HG02884 (cell line): Measurements from ENCODE around the gene ETV1.
A peak's percentile ranks its signal among the peaks of the same experiment; 100 is the strongest.

ENCODE experiments used
- ATAC-seq: cut with Tn5 transposase; IDR thresholded peaks from one replicate; pipeline ENCODE4 v1.9.1; 2021; ENCODE audit warnings: mild to moderate bottlenecking, moderate library complexity; ENCODE audit not compliant: unreplicated experiment

Gene ETV1

DNA sequence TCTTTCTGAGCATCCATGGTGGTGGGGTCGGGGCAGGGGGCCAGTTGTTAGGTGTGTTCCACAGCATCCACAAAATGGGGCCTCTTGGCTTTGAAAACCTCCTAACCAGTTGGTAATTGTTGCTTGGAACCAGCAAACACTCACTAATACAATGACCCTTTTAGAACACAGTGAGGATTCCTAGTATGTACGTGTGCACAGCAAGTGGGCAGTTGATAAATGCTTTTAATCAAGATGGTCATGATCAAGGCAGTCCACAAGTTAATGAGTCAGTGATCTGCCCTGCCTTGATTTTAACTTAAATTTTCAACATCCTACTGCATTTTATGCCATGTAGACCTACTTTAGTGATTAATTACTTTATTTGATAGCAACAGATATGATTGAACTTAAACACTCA, 103.1 kb downstream of the ETV1 start:
- no peak for ATAC-seq

DNA sequence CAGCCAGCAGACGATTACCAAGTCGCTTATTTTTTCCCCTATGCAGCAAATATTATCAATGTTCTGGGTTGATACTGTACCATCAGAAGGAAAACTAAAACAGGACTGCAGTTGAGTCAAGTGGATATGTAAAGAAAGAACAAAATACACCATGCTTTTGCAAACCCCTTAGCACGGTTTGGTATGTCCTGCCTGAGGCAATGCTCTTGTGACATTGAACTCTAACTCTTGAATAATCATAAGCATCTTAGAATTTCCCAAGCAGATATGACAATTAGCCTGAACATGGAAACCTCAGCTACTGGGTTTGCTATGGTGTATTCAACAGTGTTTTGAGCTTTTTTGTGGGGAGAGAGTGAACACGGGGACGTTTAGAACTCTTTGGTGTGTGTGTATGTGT, 107.4 kb downstream of the ETV1 start:
- no peak for ATAC-seq

DNA sequence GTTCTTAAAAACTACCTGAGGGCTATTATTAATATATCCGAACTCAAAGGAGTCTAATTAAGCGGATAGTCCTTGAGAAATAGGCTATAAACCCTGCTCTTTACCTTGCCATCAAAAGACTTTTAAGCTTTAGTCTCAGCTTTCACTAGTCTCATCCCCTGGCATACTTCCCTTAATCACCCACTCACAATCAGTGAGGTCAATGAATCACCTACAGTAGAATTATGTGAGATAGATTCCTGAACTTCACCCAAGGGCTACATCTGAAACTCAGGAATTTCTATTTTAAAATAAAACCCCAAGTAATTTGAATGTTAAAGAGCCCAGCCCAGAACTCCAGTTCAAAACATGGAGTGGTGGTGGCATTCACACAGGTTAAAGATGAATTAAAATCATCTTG, 108.7 kb downstream of the ETV1 start:
- no peak for ATAC-seq

DNA sequence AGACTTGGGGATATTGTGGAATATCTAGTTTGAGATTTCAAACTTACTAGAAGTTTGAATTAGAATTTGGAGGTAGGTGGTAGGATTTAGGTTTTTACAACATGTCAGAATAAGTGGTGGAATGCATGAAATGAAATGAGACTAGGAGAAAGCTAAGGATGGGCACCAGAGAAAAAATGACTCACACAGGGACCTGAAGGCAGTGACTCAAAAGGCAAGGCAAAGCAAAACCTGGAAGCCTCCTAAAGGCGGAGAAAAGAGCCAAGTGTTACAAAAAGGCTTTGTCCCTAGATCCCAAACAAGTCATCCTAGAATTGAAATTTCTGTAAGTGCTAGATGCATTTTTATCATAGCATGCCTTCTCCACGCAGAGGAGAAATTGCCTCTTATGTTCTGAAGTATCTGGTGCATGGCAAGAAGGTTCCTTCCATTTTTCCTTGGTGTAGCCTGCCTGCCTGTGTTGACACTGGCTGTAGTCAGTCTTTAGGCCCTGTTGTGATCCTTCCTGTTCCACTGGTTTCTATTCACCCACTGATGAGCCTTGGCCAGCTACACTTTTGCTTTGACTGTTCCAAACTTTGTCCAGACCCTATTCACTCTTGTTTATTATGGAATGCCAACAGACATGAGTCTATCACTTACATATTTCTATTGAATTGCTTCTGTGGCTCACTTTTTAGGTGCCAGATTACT, 109.3 kb downstream of the ETV1 start:
- no peak for ATAC-seq

DNA sequence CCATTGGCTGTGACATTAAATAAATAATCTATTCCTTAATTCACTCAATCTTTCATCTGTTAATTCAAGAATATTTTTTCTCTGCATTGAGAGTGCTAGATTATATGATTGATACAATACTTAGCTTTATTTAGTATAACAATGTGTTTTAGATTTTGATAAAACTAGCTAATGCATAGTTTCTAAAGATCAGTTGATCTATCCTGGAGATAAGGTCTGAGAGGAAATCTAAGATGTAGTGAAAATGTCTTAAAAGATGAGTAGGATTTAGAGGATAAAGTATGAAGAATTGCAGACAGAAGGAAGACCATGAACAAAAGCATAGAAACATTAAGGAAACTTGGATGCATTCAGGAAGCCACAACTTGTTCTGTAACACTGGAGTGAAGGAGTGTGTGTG, 110.3 kb downstream of the ETV1 start:
- ATAC-seq, result no peak

DNA sequence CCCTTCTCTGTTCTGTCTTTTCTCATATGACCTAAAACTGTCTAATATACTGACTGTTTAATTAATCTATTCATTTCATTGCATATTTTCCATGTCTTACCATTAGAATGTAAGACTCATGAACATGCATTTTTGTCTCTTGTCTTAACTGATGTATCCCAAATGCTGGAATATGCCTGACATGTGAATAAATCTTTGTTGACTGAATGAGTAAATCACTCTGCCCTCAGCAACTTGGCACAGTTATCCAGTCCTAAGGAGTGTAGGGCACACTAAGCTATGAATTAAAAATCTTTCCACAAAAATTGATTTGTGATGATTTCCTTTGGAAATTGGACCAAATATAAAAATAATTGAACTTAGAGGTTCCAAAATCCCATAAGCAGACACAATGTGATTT, 111.3 kb downstream of the ETV1 start:
- no peak for ATAC-seq

DNA sequence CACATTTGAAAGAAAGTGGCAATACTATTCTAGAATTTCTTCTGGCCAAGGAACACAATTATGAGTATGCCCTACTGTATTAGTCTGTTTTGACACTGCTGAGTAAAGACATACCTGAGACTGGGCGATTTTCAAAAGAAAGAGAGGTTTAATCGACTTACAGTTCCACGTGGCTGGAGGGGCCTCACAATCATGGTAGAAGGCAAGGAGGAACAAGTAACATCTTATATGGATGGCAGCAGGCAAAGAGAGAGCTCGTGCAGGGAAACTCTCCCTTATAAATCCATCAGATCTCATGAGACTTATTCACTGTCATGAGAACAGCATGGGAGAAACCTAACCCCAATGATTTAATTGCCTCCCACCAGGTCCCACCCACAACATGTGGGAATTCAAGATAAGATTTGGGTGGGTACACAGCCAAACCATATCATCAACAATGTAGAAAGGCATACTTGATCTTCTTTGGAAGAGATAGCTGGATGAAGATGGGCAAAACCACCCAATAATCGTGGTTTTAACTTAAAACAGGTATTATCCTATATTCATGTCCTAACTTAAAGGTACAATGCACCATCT, 113.9 kb downstream of the ETV1 start:
- ATAC-seq, result no peak

DNA sequence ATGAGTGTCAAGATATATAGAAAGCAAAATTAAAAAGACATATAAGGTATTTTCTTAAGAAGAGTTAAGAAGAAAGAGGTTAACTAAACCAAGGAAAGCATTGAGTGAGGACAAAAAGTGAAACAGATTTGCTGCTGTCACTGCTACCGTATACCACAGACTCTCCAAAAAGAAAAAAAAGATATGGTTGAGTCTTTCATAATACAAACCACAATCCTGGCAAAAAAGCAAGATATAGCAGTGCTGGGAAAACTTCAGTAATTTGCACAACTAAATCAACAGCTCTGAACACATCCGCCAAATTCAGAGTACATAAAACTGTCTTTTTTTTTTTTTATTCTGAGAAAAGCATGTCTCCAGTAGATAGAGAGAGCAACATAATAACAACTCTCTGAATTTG, 114.7 kb downstream of the ETV1 start:
- ATAC-seq, result no peak

DNA sequence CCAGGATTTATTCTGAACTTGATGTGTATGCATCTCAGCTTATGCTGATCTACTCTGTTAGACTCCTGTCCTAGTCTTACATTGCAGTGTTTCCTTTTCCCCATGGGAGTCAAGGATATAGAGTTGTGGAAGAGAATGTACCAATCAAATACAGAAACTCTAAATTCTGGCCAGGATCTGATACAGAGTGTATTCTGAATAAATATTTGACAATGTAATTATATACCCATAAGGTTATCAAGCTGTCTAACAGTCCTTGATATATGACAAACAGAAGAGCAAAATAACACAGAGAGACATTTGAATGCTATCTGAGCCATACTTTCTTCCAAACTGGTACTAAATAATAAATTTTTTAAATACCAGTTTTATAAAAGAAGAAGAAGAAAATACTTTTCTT, 116.8 kb downstream of the ETV1 start:
- ATAC-seq, result no peak

DNA sequence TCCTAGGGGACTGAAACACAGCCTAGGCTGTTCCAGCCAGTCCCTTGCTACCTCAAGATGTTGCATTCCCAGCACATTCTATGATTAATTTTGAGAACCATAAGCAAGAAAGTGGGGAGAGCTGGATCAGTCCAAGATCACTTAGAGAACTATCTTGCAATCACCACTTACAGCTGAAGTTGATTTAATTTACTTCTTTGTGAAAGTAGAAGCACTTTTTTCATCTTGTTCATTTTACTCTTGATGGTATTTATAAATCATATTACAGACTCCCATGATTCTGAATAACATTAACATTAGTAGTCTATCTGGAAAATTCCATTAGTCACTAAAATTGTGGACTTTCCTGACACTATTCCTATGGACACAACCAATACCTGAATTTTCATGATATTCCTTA, 118.5 kb downstream of the ETV1 start:
- ATAC-seq, result no peak

DNA sequence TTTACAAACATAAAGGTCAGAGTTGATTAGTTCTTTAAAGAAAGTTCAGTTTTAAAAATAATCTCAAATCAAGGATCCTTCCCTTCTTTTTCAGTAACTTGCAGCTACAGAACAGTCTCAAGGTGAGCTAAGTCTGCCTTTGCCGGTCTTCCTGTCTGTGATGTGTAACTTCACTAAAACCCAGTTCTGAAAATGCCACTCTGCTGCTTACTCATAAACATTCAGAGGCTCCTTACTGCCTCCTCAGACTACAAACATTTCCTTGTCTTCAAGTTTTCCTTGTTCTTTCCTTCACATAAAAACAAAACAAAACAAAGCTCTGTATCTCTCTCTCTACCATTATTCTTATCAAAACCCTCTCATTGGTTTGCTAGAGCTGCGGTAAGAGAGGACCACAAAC, 128.7 kb downstream of the ETV1 start:
- no peak for ATAC-seq

DNA sequence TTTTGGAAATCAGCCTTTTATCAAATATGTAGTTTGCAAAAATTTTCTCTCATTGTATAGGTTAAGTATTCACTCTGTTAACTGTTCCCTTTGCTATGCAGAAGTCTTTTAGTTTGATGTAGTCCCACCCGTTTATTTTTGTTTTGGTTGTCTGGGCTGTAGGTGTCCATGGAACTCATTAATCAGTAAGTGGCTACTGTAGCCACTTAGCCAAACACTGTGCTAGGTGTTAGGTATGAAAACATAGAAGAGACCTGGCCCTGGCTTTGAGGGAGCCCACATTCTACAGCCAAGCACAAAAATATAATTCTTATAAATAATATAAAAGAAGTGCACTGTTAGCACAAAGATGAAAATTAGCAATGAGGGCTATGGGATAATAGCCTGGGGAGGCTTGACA, 133.5 kb downstream of the ETV1 start:
- ATAC-seq, result no peak

DNA sequence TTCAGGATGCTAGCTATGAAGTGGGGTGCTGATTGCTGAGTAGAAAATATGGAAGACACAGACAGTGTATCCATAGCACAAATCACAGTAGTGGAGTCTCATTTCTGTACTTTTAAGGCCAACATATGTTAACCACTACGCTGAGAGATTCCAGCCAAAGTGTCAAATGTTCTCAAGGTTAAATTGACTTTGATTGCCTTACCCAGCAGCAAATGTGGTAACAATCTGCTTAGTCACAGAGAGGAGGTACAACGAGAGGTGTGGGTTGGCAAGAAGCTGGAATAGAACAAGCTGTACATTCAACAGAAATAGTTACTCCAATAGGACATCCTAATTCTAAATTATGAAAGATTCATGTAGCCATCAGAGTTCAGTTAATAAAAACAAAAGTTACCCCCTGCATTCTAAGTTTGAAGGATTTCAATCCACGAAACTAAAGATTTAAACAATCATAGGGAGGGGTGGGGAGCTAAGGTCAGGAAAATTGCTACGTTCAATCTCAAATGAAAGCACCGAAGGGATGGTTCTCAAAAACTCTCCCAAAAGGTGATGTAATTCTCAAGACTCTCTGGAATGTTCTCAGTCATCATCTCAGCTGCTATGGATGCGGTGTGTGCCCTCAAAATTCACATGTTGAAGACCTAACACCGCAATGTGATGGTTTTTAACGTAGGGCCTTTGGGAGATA, 137.0 kb downstream of the ETV1 start:
- no peak for ATAC-seq

DNA sequence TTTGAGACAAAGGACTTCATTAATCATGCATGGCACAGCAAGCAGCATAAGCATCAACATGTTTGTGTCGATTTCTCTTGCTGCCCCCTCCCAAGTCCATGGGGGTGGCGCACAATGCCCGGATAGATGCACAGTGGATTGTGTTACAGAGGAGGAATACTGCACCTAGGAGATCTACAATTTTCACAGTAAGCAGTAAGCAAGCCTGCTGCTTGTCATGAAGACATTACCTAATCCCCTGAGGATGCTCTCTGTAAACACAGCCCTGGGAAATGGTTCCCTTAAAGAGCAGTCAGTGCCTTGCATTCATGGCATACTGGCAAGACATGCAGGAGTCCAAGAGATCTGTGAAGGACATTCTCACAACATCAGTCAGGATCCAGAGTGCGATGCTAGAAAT, 137.7 kb downstream of the ETV1 start:
- no peak for ATAC-seq

DNA sequence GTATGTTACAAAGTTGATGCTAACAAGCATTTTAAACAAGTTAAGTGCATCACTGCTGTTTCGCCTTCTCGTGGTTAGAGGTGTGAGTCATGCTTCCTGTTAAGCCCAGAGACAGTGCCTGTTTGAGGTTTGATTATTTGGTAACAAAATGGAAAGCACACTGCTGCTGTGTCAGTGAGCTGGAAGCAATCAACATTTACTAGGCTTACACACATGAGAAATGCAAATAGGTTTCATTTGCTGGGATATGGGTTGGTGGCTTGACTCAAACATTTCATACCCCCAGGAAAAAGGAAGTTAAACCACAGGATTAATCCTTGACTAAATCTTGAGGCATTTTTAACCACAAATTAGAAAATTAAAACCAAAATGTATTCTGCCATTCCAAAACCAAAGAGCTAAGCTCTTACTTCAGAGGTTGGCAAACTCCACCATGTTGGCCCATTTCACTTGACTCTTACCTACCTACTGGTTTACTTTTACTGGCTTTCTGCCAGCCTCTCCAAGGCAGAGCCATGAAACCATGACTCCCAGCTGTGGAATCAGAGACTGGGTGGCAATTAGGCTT, 139.2 kb downstream of the ETV1 start:
- ATAC-seq, result peak; percentile 50

DNA sequence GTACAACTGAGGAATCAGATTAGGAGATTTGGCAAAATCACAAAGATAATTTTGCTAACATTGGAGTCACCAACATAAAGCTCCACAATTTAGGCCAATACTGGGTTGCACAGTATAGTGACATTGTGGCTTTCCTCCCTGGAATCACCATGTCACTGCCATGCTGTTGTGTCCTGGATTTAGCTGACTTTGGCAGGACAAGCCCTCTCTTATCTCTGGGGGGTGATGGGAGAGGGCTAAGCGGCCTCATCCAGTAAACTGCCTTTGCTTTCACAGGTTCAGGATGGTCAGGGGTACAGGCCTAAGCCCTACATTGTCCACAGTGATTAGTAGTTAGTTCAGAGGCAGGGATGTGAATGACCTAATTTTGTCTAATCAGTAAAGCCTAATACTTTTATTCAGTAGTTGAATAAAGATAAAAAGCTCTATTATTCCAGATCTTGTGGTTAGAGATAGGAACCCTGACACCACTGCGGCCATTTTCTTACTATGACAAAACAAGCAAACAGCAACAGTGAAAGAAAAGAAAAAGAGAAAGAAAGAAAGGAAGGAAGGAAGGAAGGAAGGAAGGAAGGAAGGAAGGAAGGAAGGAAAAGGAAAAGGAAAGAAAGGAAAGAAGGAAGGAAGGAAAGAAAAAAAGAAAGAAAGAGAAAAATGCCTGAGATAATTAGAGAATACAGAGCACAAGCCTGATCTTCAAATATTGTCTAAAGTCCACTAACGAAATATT, 140.1 kb downstream of the ETV1 start:
- no peak for ATAC-seq

DNA sequence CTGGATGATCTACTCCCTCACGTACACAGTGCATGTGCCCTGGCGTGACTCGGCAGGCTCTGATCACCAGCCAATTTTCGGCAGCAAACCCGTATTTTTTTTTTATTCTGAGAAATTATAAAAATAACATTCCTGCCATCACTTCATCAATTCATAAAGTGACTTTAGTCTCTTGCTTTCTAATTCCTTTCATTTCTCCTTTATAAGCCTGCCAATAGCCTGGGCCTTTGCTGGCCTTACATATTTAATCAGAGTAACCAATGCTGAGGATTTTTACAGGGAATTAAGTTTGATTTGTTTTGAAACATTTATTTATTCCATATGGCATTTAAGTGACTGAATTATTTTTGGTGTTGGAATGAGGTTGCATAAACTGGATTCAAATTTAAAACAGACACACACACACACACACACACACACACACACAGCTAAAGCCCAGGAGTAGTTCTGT, 140.8 kb downstream of the ETV1 start:
- ATAC-seq, result no peak

DNA sequence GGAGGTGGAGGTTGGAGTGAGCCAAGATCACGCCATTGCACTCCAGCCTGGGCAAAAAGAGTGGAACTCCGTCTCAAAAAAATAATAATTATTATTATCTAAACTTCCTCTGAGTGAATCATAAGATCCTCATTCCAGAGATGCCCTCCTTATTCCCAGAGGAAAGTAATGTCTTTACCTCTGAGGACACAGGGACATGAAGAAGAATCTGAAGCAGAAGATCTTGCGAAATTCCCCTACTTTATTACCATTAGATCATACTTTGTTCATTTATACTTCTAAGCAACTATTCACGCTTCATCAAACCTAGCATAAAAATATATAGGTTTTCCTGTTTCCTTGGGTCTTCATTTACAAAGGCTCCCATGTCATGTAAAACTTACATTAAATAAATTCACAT, 143.1 kb downstream of the ETV1 start:
- ATAC-seq, result no peak

DNA sequence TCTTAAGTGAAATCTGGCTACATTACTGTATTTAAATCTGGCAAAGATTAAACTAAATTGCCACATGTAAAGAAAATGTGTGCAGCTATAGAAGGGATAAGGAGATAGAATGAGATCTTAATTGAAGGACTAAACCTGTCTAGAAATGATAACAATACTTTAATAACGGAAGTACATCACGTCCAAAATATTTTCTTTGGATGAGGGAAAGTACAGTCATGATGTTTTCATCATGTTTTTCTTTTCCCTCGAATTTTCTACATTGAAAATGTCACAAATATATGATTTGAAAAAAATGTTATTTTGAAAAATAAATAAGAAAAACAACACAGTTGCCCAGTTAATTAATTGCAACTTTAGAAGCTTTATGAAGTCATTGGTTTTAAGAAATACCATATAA, 143.9 kb downstream of the ETV1 start:
- ATAC-seq, result no peak

DNA sequence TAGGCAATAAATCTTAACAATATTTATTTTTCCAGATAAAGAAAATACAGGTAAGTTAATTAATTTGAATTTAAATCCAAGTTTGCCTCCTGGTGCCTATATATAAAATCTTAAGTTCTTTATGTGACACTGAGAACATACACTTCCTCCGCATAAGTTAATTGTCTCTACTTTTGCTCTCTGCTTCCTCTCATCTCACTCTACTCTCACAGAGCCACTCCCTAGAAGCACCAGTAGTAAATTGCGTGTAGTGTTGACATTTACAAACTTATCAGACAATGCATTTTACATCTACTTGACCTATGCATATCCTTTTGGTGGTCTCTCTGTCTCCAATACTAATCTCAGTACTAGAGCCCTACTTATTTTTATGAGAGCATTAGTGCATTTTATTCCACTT, 144.5 kb downstream of the ETV1 start:
- no peak for ATAC-seq

DNA sequence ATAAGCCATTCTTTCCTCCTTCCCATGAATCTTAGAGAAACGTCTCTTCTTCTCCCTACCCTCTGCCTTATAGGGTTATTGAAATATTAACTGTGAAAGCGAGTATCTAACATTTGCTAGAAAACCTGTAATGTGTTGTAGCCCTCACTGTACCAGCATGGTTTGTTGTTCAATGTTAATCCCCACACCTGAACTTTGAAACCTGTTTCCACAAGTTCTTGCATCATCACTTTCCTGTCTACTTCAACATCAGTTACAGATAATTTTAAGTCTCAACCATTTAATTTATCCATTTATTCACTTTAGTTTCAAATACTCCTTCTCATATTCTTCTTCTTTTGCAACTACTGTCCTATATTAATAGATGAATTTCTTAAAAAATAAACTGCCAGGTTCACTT, 148.2 kb downstream of the ETV1 start:
- ATAC-seq, result no peak
